ENCODE measurements around the gene AKT3.

GRCh38 chr1:243796016-243796415 lies 54.0 kb downstream of the AKT3 start:
- TF ChIP-seq EZH2 (IDR thresholded peaks at IDR 0.05; ENCODE audit: low read length, missing control alignments) (no peak), CTCF (conservative IDR thresholded peaks at IDR 0.05 in 1 of 2, IDR thresholded peaks at IDR 0.05 in 1 of 2; ENCODE audit: low read depth in 1 of 2, low read length in 2 of 2) (no peak)

Data from fibroblast of lung (primary cell).